Activated T-helper 1 cell treated with anti-CD3 and anti-CD28 coated beads, Interleukin-12 subunit alpha, Interleukin-12 subunit beta, Interleukin-2, Interleukin-4 antibody, amounts not matched to agents 30 ng/mL and 10 ng/mL and 1 ng/mL, durations not matched to agents 14 hours and 24 hours and 36 hours (primary cell): ENCODE results near the gene CCL26. TPM values are rescaled to one million over a fixed set of nuclear protein-coding genes. Genes with fewer than 3 reads are reported as not detected.

ENCODE experiments used
- DNase-seq: peaks from one replicate; pipeline ENCODE4 v3.0.0; 2021; ENCODE audit warnings: low spot score
- H3K27ac Mint-ChIP-seq: one replicate; pipeline ENCODE4 v1.8.0; 2021; ENCODE audit warnings: mild to moderate bottlenecking, mixed read lengths
- H3K27me3 Mint-ChIP-seq: one replicate; pipeline ENCODE4 v1.8.0; 2022; ENCODE audit warnings: mild to moderate bottlenecking, moderate library complexity, mixed read lengths; ENCODE audit not compliant: insufficient read depth
- H3K36me3 Mint-ChIP-seq: one replicate; pipeline ENCODE4 v1.8.0; 2021; ENCODE audit warnings: low read depth, mixed read lengths
- H3K4me1 Mint-ChIP-seq: one replicate; pipeline ENCODE4 v1.8.0; 2021; ENCODE audit warnings: low read depth, mixed read lengths
- H3K4me3 Mint-ChIP-seq: one replicate; pipeline ENCODE4 v1.8.0; 2021; ENCODE audit warnings: mild to moderate bottlenecking, moderate library complexity, mixed read lengths
- H3K9me3 Mint-ChIP-seq: one replicate; pipeline ENCODE4 v1.8.0; 2021; ENCODE audit warnings: mixed read lengths
- intact Hi-C: fragments of 100-400 bp; cut with micrococcal nuclease; formaldehyde crosslinking; loops from one replicate; pipeline ENCODE4 v1.15.1; 2024
- total RNA-seq: library from RNA; stranded (reverse); gene quantifications from 2 replicates; pipeline ENCODE4 v1.2.3, GENCODE V29; 2022

Gene CCL26
- total RNA-seq, 1 donor from 2014 or later = not detected

DNA sequence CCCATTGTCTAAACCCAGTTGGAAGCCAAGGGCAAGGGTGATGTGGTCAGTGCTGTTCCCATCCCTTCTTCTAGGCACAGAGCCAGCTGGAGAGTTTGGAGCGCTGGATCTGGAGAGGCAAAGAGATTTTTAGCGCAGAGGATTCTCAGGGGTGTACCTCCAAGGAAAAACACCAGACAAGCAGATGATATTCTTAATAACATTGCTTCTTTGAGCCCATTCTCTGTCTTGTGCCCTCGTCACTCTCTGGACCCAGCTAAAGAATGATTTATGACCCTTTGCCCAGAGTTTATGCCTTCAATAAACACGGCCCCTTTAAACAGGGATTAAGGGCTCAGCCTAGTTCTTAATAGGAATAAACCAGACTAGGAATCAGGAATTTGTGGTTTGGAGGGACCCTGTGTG is 28.6 kb downstream of the CCL26 start:
- peaks cover 7% of the 10 kb centered on the region for H3K27me3 Mint-ChIP-seq
- no peaks in the 10 kb centered on the region for H3K36me3 Mint-ChIP-seq
- no peak for DNase-seq
- no peak overlapping the region for H3K27ac Mint-ChIP-seq
- intact Hi-C loops = no loop called here
- H3K4me3 Mint-ChIP-seq = no peak overlapping the region
- H3K9me3 Mint-ChIP-seq = no peaks in the 10 kb centered on the region
- peaks cover 14% of the 10 kb centered on the region for H3K4me1 Mint-ChIP-seq

DNA sequence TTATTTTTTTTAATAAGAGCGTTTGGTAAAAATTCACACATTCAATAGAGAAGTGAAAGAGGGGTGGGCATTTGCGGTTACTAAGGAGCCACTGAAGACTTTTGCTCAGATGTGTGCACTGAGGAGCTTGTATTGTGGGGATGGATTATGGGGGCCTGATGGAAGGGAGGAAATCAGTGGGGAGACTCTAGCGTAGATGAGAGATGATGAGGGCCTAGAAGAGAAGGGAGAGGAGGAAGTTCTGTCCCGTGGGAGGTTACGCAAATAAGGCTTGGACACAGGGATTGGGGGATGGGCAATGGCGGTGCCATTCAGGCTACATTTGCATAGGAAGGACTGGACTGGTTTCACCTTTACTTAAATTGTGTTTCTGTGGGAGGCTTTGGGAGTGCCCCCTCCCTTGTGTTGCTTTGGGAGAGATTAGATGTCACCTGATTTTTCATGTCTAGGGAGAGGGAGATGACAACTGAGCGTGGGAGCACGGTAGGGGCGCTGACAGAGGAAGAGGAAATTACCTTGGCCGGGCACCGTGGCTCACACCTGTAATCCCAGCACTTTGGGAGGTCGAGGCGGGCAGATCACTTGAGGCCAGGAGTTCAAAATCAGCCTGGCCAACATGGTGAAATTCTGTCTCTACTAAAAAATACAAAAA is 31.0 kb downstream of the CCL26 start:
- Mint-ChIP-seq H3K27ac (no peak overlapping the region), H3K9me3 (no peaks in the 10 kb centered on the region), H3K27me3 (peaks cover 17% of the 10 kb centered on the region), H3K4me1 (peaks cover 21% of the 10 kb centered on the region), H3K4me3 (peak overlapping the region; percentile 2), H3K36me3 (no peaks in the 10 kb centered on the region)
- DNase-seq = no peak
- intact Hi-C loops = no loop called here

GRCh38 chr7:75739796-75740672 is 32.0 kb downstream of the CCL26 start:
- Mint-ChIP-seq H3K36me3 (no peaks in the 10 kb centered on the region), H3K4me3 (peak overlapping the region; percentile 93), H3K27ac (peak overlapping the region; percentile 96), H3K4me1 (peaks cover 21% of the 10 kb centered on the region), H3K27me3 (peaks cover 17% of the 10 kb centered on the region), H3K9me3 (no peaks in the 10 kb centered on the region)
- intact Hi-C loops = loop anchor here (1.0 to 5.0 kb wide), 10 partner anchors 103 to 2001 kb away; partner anchors contain the start of genes ABHD11, POR, RHBDD2 and STYXL1
- no peak for DNase-seq

GRCh38 chr7:75738975-75739795 is 32.8 kb downstream of the CCL26 start:
- Mint-ChIP-seq H3K27ac (peak overlapping the region; percentile 96), H3K4me3 (peak overlapping the region; percentile 93), H3K36me3 (no peaks in the 10 kb centered on the region), H3K27me3 (peaks cover 17% of the 10 kb centered on the region), H3K4me1 (peaks cover 21% of the 10 kb centered on the region), H3K9me3 (no peaks in the 10 kb centered on the region)
- intact Hi-C loops = loop anchor here (1.0 to 5.0 kb wide), 10 partner anchors 104 to 2000 kb away; partner anchors contain the start of genes ABHD11, POR, RHBDD2 and STYXL1
- peak; percentile 98 for DNase-seq

- intact Hi-C loops = loop anchor here (2.0 to 5.0 kb wide), 4 partner anchors 104 to 2000 kb away; partner anchors contain the start of gene ABHD11
- no peaks in the 10 kb centered on the region for H3K9me3 Mint-ChIP-seq
- H3K4me1 Mint-ChIP-seq = peaks cover 21% of the 10 kb centered on the region
- H3K27ac Mint-ChIP-seq = peak within 1 kb of the TSS; percentile 96
- H3K27me3 Mint-ChIP-seq = peaks cover 17% of the 10 kb centered on the region
- no peaks in the 10 kb centered on the region for H3K36me3 Mint-ChIP-seq
- no peak for DNase-seq
- peak within 1 kb of the TSS; percentile 93 for H3K4me3 Mint-ChIP-seq
These were observed 33.4 kb downstream of the CCL26 start, which contains the start of gene HIP1 for GRCh38 chr7:75738604-75738974. Gene HIP1, minus strand, starts transcription at chr7:75738941. Its CDS starts 21 bp downstream, at chr7:75738920.

- Mint-ChIP-seq H3K4me3 (peak overlapping the region; percentile 87), H3K27ac (peak overlapping the region; percentile 48), H3K36me3 (no peaks in the 10 kb centered on the region), H3K27me3 (peaks cover 17% of the 10 kb centered on the region), H3K4me1 (peaks cover 21% of the 10 kb centered on the region), H3K9me3 (no peaks in the 10 kb centered on the region)
- intact Hi-C loops = loop anchor here (2.0 to 5.0 kb wide), 4 partner anchors 105 to 1999 kb away; partner anchors contain the start of gene ABHD11
- DNase-seq = no peak
These were observed 34.0 kb downstream of the CCL26 start for GRCh38 chr7:75737856-75738603.

DNA sequence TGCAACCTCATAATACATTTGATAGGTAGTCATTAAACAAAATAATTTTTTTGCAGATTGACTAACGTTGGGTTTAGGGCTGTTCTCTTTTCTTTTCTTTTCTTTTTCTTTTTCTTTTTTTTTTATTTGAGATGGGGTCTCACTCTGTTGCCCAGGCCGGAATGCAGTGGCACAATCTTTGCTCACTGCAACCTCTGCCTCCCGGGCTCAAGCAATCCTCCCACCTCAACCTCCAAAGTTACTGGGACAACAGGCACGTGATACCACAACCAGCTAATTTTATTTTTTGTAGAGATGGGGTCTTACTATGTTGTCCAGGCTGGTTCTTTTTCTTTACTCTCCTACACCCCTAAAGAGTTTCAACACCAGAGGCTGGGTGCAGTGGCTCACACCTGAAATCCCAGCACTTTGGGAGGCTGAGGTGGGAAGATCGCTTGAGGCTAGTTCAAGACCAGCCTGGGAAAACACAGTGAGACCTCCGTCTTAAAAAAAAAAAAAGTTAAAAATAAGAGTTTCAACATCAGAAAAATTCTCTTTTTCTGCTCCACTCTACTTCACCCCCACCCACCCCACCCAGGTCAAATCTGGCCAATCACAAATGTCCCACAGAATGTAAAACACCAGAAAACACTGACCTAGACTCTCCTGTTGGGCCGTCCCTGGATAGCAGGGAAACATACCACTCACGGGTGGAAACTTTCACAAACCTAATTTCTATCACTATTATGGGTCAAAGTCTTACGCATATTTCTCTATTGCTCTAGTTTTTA is 36.2 kb downstream of the CCL26 start:
- Mint-ChIP-seq H3K4me3 (no peak overlapping the region), H3K27ac (no peak overlapping the region), H3K9me3 (no peaks in the 10 kb centered on the region), H3K4me1 (peaks cover 16% of the 10 kb centered on the region), H3K36me3 (no peaks in the 10 kb centered on the region), H3K27me3 (peaks cover 13% of the 10 kb centered on the region)
- intact Hi-C loops = loop anchor here (5.0 kb wide), 1 partner anchor 272 kb away; no protein-coding TSS in a partner anchor
- no peak for DNase-seq

DNA sequence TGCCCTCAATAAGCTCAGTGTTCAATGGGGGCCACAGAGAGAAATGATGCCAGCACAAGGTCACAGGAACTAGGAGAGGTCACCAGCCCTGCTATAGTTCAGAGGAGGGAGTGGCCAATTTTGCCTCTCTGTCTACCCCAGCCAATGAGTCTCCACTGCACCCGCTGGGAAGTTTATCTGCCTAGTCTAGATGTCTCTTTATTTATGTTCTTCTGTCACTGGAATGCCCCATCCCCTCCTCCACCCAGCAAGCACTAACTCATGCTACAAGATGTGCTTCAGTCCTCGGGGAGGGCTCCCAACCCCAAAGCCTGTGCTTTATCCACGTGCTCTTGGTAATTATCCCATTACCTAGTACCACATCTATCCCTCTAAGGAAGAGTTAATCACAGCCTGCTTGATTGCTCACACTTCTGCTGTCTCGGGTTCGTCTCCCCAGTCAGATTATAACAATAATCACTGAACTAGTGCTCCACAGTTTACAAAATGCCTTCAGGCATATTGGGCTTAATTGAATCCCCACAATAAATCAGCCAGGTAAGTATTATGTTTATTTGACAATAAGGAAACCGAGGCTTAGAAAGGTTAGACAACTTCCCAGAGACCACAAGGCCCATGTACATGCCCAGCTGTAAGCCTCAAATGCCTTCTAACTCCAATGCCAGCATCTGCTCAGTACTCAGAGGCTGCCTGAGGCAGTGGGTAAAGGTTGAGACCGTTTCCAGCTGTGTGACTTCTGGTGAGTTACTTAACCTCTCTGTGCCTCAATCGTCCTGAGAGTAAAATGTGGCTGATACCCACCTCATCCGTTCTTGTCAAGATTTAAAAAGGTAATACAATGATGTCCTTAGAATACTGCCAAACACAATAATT is 37.2 kb downstream of the CCL26 start:
- H3K27me3 Mint-ChIP-seq = peaks cover 10% of the 10 kb centered on the region
- no peaks in the 10 kb centered on the region for H3K36me3 Mint-ChIP-seq
- no peak for DNase-seq
- intact Hi-C loops = loop anchor here (5.0 kb wide), 1 partner anchor 272 kb away; no protein-coding TSS in a partner anchor
- no peaks in the 10 kb centered on the region for H3K9me3 Mint-ChIP-seq
- H3K4me1 Mint-ChIP-seq = peaks cover 14% of the 10 kb centered on the region
- no peak overlapping the region for H3K27ac Mint-ChIP-seq
- H3K4me3 Mint-ChIP-seq = no peak overlapping the region

GRCh38 chr7:75732764-75733630 is 39.0 kb downstream of the CCL26 start:
- Mint-ChIP-seq H3K4me1 (peaks cover 12% of the 10 kb centered on the region), H3K36me3 (no peaks in the 10 kb centered on the region), H3K27ac (no peak overlapping the region), H3K27me3 (peaks cover 7% of the 10 kb centered on the region), H3K4me3 (no peak overlapping the region), H3K9me3 (no peaks in the 10 kb centered on the region)
- DNase-seq = no peak
- intact Hi-C loops = no loop called here

- H3K27ac Mint-ChIP-seq = no peak overlapping the region
- intact Hi-C loops = no loop called here
- DNase-seq = no peak
- H3K4me1 Mint-ChIP-seq = peaks cover 12% of the 10 kb centered on the region
- no peaks in the 10 kb centered on the region for H3K36me3 Mint-ChIP-seq
- H3K27me3 Mint-ChIP-seq = peaks cover 3% of the 10 kb centered on the region
- H3K4me3 Mint-ChIP-seq = no peak overlapping the region
- no peaks in the 10 kb centered on the region for H3K9me3 Mint-ChIP-seq
These were observed 39.9 kb downstream of the CCL26 start for GRCh38 chr7:75732016-75732521.
